ENCODE data around the gene TRAF1. TPM values are rescaled to one million over a fixed set of nuclear protein-coding genes. Genes with fewer than 3 reads are reported as not detected.
A peak's percentile ranks its signal among the peaks of the same experiment; 100 is the strongest.

TRAF1 gene
- total and polyA plus RNA-seq, 2 of the 13 experiments (the other 11 are each of a cell fraction or from before 2014, with no cell fraction given), result 0.44 to 1.0 TPM

GRCh38 chr9:120875643-120875953 lies 51.0 kb downstream of the TRAF1 start (continued):
- TF ChIP-seq NBN (conservative IDR thresholded peaks at IDR 0.05), result no peak
- 0 out of 2 replicates have a peak, but pooled peaks have one; percentile 44 for TF ChIP-seq ZNF567 (CRISPR knock-in tag; IDR thresholded peaks at IDR 0.05; ENCODE audit: borderline replicate concordance)
- no peak for TF ChIP-seq CENPBD1 (CRISPR knock-in tag; IDR thresholded peaks at IDR 0.05; ENCODE audit: borderline replicate concordance, low read depth)
- TF ChIP-seq ZBED4 (CRISPR knock-in tag; IDR thresholded peaks at IDR 0.05; ENCODE audit: borderline replicate concordance), result no peak
- TF ChIP-seq PLSCR1 (CRISPR knock-in tag; IDR thresholded peaks at IDR 0.05; ENCODE audit: borderline replicate concordance), result no peak
- TF ChIP-seq ZNF776 (CRISPR knock-in tag; IDR thresholded peaks at IDR 0.05), result no peak
- TF ChIP-seq LBX2 (CRISPR knock-in tag; IDR thresholded peaks at IDR 0.05; ENCODE audit: borderline replicate concordance), result no peak
- no peak for TF ChIP-seq ZNF660 (CRISPR knock-in tag; IDR thresholded peaks at IDR 0.05; ENCODE audit: borderline replicate concordance, low read depth)
- TF ChIP-seq ZBTB38 (CRISPR knock-in tag; IDR thresholded peaks at IDR 0.05), result peak; percentile 52; the same call in 1 of the 2 replicates
- no peak for TF ChIP-seq ZFP41 (CRISPR knock-in tag; IDR thresholded peaks at IDR 0.05; ENCODE audit: borderline replicate concordance)
- TF ChIP-seq ZNF607 (CRISPR knock-in tag; IDR thresholded peaks at IDR 0.05; ENCODE audit: borderline replicate concordance), result no peak
- TF ChIP-seq MAZ (IDR thresholded peaks at IDR 0.05; ENCODE audit: borderline replicate concordance, low read depth, low read length), result no peak
- TF ChIP-seq MAZ (CRISPR knock-in tag; IDR thresholded peaks at IDR 0.05; ENCODE audit: low read depth), result no peak
- no peak for TF ChIP-seq PAX8 (CRISPR knock-in tag; IDR thresholded peaks at IDR 0.05; ENCODE audit: borderline replicate concordance)

Measured in HepG2 (cell line).